H9 (cell line): ENCODE measurements around the gene NUP214. TPM values are rescaled to one million over a fixed set of nuclear protein-coding genes. Genes with fewer than 3 reads are reported as not detected.

Experiments used
- DNase-seq: peaks from one replicate; pipeline ENCODE4 v3.0.0-alpha.2; 2017
- H2AFZ ChIP-seq: one replicate; pipeline ENCODE4 v1.6.1; 2013; ENCODE audit warnings: mild to moderate bottlenecking, low read length, control low read depth, moderate library complexity
- H2AK5ac ChIP-seq: 2 replicates; pipeline ENCODE4 v1.6.1; 2013; ENCODE audit warnings: low read length, control low read depth, mixed read lengths; ENCODE audit not compliant: insufficient read length
- H2BK120ac ChIP-seq: one replicate; pipeline ENCODE4 v1.6.1; 2013; ENCODE audit warnings: low read depth, mild to moderate bottlenecking, low read length, control low read depth, inconsistent platforms; ENCODE audit not compliant: poor library complexity, severe bottlenecking
- H2BK12ac ChIP-seq: 2 replicates; pipeline ENCODE4 v1.6.1; 2013; ENCODE audit warnings: low read length, control low read depth, mixed read lengths, low read depth; ENCODE audit not compliant: insufficient read length
- H2BK15ac ChIP-seq: 2 replicates; pipeline ENCODE4 v1.6.1; 2013; ENCODE audit warnings: low read depth, low read length, control low read depth
- H2BK20ac ChIP-seq: one replicate; pipeline ENCODE4 v1.6.1; 2013; ENCODE audit warnings: low read depth, mild to moderate bottlenecking, low read length, control low read depth, inconsistent platforms; ENCODE audit not compliant: poor library complexity, severe bottlenecking
- H2BK5ac ChIP-seq: 2 replicates; pipeline ENCODE4 v1.6.1; 2013; ENCODE audit warnings: low read length, control low read depth, mixed read lengths; ENCODE audit not compliant: insufficient read length
- H3K14ac ChIP-seq: 2 replicates; pipeline ENCODE4 v1.6.1; 2013; ENCODE audit warnings: low read length, control low read depth; ENCODE audit not compliant: insufficient read depth
- H3K18ac ChIP-seq: 2 replicates; pipeline ENCODE4 v1.6.1; 2013; ENCODE audit warnings: low read depth, mild to moderate bottlenecking, mixed read lengths, low read length, control low read depth; ENCODE audit not compliant: insufficient read length
- H3K23ac ChIP-seq: 2 replicates; pipeline ENCODE4 v1.6.1; 2013; ENCODE audit warnings: low read length, control low read depth, mixed read lengths, low read depth; ENCODE audit not compliant: insufficient read length
- H3K23me2 ChIP-seq: 2 replicates; pipeline ENCODE4 v1.6.1; 2013; ENCODE audit warnings: low read depth, mild to moderate bottlenecking, mixed read lengths, low read length, control low read depth; ENCODE audit not compliant: insufficient read length, poor library complexity, severe bottlenecking
- H3K27ac ChIP-seq: 2 replicates; pipeline ENCODE4 v1.5.1; 2013; ENCODE audit warnings: low read length, control low read depth, mixed read lengths, low read depth; ENCODE audit not compliant: insufficient read length
- H3K27me3 ChIP-seq: 2 replicates; pipeline ENCODE4 v1.6.1; 2013; ENCODE audit warnings: low read length, control low read depth, inconsistent platforms; ENCODE audit not compliant: insufficient read depth
- H3K4ac ChIP-seq: 2 replicates; pipeline ENCODE4 v1.6.1; 2013; ENCODE audit warnings: low read depth, mild to moderate bottlenecking, control low read depth, inconsistent platforms, low read length, moderate library complexity
- H3K4me1 ChIP-seq: 2 replicates; pipeline ENCODE4 v1.6.1; 2013; ENCODE audit warnings: low read length, control low read depth, inconsistent platforms; ENCODE audit not compliant: insufficient read depth
- H3K4me2 ChIP-seq: 2 replicates; pipeline ENCODE4 v1.6.1; 2013; ENCODE audit warnings: low read length, control low read depth, mixed read lengths; ENCODE audit not compliant: insufficient read length, insufficient read depth
- H3K56ac ChIP-seq: 2 replicates; pipeline ENCODE4 v1.6.1; 2013; ENCODE audit warnings: low read depth, mild to moderate bottlenecking, mixed read lengths, low read length, control low read depth; ENCODE audit not compliant: insufficient read length
- H3K79me1 ChIP-seq: 2 replicates; pipeline ENCODE4 v1.6.1; 2013; ENCODE audit warnings: low read depth, mild to moderate bottlenecking, moderate library complexity, low read length, control low read depth, inconsistent platforms; ENCODE audit not compliant: insufficient read depth, poor library complexity, severe bottlenecking
- H3K79me2 ChIP-seq: 2 replicates; pipeline ENCODE4 v1.6.1; 2013; ENCODE audit warnings: low read length, control low read depth, inconsistent platforms; ENCODE audit not compliant: insufficient read depth
- H3K9ac ChIP-seq: 2 replicates; pipeline ENCODE4 v1.6.1; 2013; ENCODE audit warnings: low read length, control low read depth, mixed read lengths; ENCODE audit not compliant: insufficient read length; ENCODE audit errors: extremely low read depth
- H3K9me3 ChIP-seq: one replicate; pipeline ENCODE4 v1.6.1; 2013; ENCODE audit warnings: low read depth, low read length, inconsistent platforms; ENCODE audit not compliant: control insufficient read depth
- H3T11ph ChIP-seq: one replicate; pipeline ENCODE4 v1.6.1; 2013; ENCODE audit warnings: mild to moderate bottlenecking, low read length, control low read depth, inconsistent platforms
- H4K20me1 ChIP-seq: one replicate; pipeline ENCODE4 v1.6.1; 2013; ENCODE audit not compliant: control insufficient read depth, insufficient read length, insufficient read depth
- H4K5ac ChIP-seq: 2 replicates; pipeline ENCODE4 v1.6.1; 2013; ENCODE audit warnings: low read depth, mild to moderate bottlenecking, mixed read lengths, low read length, control low read depth; ENCODE audit not compliant: insufficient read length
- H4K8ac ChIP-seq: replicated peaks from 2 replicates; pipeline ENCODE4 v1.6.1; 2013; ENCODE audit warnings: low read length, control low read depth, mixed read lengths, low read depth; ENCODE audit not compliant: insufficient read length
- H4K91ac ChIP-seq: 2 replicates; pipeline ENCODE4 v1.6.1; 2013; ENCODE audit warnings: low read depth, mild to moderate bottlenecking, moderate library complexity, mixed read lengths, low read length, control low read depth; ENCODE audit not compliant: insufficient read length
- H3K27ac Mint-ChIP-seq, 3 experiments: 2 replicates in 2 of 3; 3 replicates in 1 of 3; pipeline ENCODE4 v1.8.0; 2020 to 2021; ENCODE audit warnings: mixed read lengths in 3 of 3, mild to moderate bottlenecking in 1 of 3, moderate library complexity in 1 of 3
- H3K27me3 Mint-ChIP-seq: 2 replicates; pipeline ENCODE4 v1.8.0; 2021; ENCODE audit warnings: low read depth, mild to moderate bottlenecking, moderate library complexity, mixed read lengths
- H3K36me3 Mint-ChIP-seq, 3 experiments: 2 replicates in 2 of 3; 3 replicates in 1 of 3; pipeline ENCODE4 v1.8.0; 2020 to 2021; ENCODE audit warnings: low read depth in 3 of 3, mixed read lengths in 3 of 3; ENCODE audit not compliant: insufficient read depth in 1 of 3
- H3K4me1 Mint-ChIP-seq, 2 experiments: 2 replicates each; pipeline ENCODE4 v1.8.0; 2020; ENCODE audit warnings: mixed read lengths in 2 of 2
- H3K4me3 Mint-ChIP-seq, 2 experiments: 2 replicates in 1 of 2; 3 replicates in 1 of 2; pipeline ENCODE4 v1.8.0; 2020 to 2021; ENCODE audit warnings: mild to moderate bottlenecking in 2 of 2, mixed read lengths in 2 of 2, moderate library complexity in 1 of 2
- H3K9me3 Mint-ChIP-seq, 2 experiments: 2 replicates in 1 of 2; 3 replicates in 1 of 2; pipeline ENCODE4 v1.8.0; 2020; ENCODE audit warnings: mild to moderate bottlenecking in 2 of 2, mixed read lengths in 2 of 2, moderate library complexity in 1 of 2
- WGBS: extraction: QIAGEN DNeasy Blood & Tissue Kit; methylation state at CpG from one replicate; pipeline ENCODE4 v1.1.7; 2013; ENCODE audit warnings: missing lambda C conversion rate, low lambda C conversion rate, mixed read lengths; ENCODE audit not compliant: insufficient read length; ENCODE audit errors: extremely low coverage; 5-methylcytosine and 5-hydroxymethylcytosine counted together
- total RNA-seq: library from RNA; stranded (reverse); gene quantifications from 2 replicates; pipeline ENCODE4 v1.2.1, GENCODE V29; 2021
- TF ChIP-seq, protein P1 (sequence below): fragments of 200-600 bp; sonication (generic); conservative IDR thresholded peaks from 3 replicates; pipeline ENCODE4 v1.8.0; 2021; ENCODE audit warnings: antibody characterized with exemption, mild to moderate bottlenecking

NUP214 gene
- total RNA-seq, 1 experiment from 2014 or later = 53.8 TPM

DNA sequence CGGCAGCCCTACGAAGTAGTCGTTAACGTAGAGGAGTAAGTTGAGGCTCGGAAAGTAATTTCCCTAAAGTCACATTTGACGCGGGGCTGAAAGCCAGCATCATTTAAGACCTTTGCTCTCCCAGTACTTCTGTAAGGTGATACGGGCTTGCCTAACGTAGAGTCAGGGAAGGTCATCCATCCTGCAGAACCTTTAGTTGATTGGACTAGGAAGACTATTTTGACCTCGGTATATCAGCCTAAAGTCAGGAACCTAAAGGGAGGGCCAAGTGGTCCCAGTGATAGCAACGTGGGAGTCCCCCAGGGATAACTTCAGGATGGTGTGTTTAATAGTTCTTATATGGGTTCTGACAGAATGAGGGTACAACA, 657 bp downstream of the NUP214 start:
- peaks cover 22 to 51% (median 50%) of the 10 kb centered on the region in 3 experiments for H3K36me3 Mint-ChIP-seq
- no peak overlapping the region for H3K18ac ChIP-seq
- H3K4me1 Mint-ChIP-seq = peaks cover 10 to 13% of the 10 kb centered on the region in 2 experiments
- peak overlapping the region; percentile 77 for H3K9ac ChIP-seq
- peaks cover 10% of the 10 kb centered on the region for H3K23me2 ChIP-seq
- no peak overlapping the region for H3K23ac ChIP-seq
- no peaks in the 10 kb centered on the region for H3K27me3 Mint-ChIP-seq
- H3K27ac Mint-ChIP-seq = peak overlapping the region; percentile 98 to 100 (median 100); a peak in 4 of 7 replicates
- H3K9me3 ChIP-seq = no peaks in the 10 kb centered on the region
- peak overlapping the region; percentile 11 for H4K5ac ChIP-seq
- no peak overlapping the region for H2AFZ ChIP-seq
- no CpG with 5 or more reads among the region's 11 CpGs for WGBS
- H3K4me3 Mint-ChIP-seq = peak overlapping the region; percentile 99 to 100
- no peak overlapping the region for H4K91ac ChIP-seq
- no peak for DNase-seq
- H3K56ac ChIP-seq = no peak overlapping the region
- no peak overlapping the region for H3K4ac ChIP-seq
- H3K79me2 ChIP-seq = peaks cover 6% of the 10 kb centered on the region; the same call in 1 of the 2 replicates
- no peak overlapping the region for H2BK15ac ChIP-seq
- no peaks in the 10 kb centered on the region for H3K4me1 ChIP-seq
- no peak overlapping the region for H3K27ac ChIP-seq
- no peak overlapping the region for H4K8ac ChIP-seq
- TF ChIP-seq, protein P1, sequence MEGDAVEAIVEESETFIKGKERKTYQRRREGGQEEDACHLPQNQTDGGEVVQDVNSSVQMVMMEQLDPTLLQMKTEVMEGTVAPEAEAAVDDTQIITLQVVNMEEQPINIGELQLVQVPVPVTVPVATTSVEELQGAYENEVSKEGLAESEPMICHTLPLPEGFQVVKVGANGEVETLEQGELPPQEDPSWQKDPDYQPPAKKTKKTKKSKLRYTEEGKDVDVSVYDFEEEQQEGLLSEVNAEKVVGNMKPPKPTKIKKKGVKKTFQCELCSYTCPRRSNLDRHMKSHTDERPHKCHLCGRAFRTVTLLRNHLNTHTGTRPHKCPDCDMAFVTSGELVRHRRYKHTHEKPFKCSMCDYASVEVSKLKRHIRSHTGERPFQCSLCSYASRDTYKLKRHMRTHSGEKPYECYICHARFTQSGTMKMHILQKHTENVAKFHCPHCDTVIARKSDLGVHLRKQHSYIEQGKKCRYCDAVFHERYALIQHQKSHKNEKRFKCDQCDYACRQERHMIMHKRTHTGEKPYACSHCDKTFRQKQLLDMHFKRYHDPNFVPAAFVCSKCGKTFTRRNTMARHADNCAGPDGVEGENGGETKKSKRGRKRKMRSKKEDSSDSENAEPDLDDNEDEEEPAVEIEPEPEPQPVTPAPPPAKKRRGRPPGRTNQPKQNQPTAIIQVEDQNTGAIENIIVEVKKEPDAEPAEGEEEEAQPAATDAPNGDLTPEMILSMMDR = no peak
- H2BK12ac ChIP-seq = no peak overlapping the region
- peak overlapping the region; percentile 91 for H3K4me2 ChIP-seq
- no peak overlapping the region for H2BK120ac ChIP-seq
- no peak overlapping the region for H2AK5ac ChIP-seq
- no peaks in the 10 kb centered on the region for H4K20me1 ChIP-seq
- H3K27me3 ChIP-seq = no peaks in the 10 kb centered on the region
- H3K79me1 ChIP-seq = peaks cover 7% of the 10 kb centered on the region
- no peak overlapping the region for H3T11ph ChIP-seq
- H2BK5ac ChIP-seq = no peak overlapping the region
- H3K14ac ChIP-seq = peak overlapping the region; percentile 7; the same call in 1 of the 2 replicates
- H3K9me3 Mint-ChIP-seq = no peaks in the 10 kb centered on the region; a peak in 1 of 5 replicates
- H2BK20ac ChIP-seq = no peak overlapping the region
